Urinary bladder (tissue), 4 donors: ENCODE data around the gene NDUFS8. TPM values are rescaled to one million over a fixed set of nuclear protein-coding genes. Genes with fewer than 3 reads are reported as not detected.

Experiments used
- DNase-seq: peaks from one replicate; pipeline ENCODE4 v3.0.0-alpha.2; 2015; ENCODE audit errors: extremely low spot score
- H3K27ac ChIP-seq: one replicate; pipeline ENCODE4 v1.5.1; 2013; ENCODE audit warnings: low read depth, mild to moderate bottlenecking, moderate library complexity
- H3K36me3 ChIP-seq: one replicate; pipeline ENCODE4 v1.6.1; 2013; ENCODE audit warnings: mild to moderate bottlenecking, moderate library complexity; ENCODE audit not compliant: insufficient read depth
- H3K4me1 ChIP-seq: one replicate; pipeline ENCODE4 v1.6.1; 2013; ENCODE audit warnings: mild to moderate bottlenecking, moderate library complexity; ENCODE audit not compliant: insufficient read depth
- H3K4me3 ChIP-seq: one replicate; pipeline ENCODE4 v1.5.1; 2013; ENCODE audit warnings: low read depth, low read length
- WGBS: extraction: QIAGEN DNeasy Blood & Tissue Kit; methylation state at CpG from one replicate; pipeline ENCODE4 v1.1.7; 2013; 5-methylcytosine and 5-hydroxymethylcytosine counted together
- polyA plus RNA-seq: library from polyadenylated mRNA; stranded (reverse); fragments of 200-250 nt; gene quantifications from one replicate; pipeline ENCODE4 v1.2.3, GENCODE V29; 2013
- total RNA-seq: library from RNA; depleted of rRNA; stranded (reverse); fragments of >200 nt; gene quantifications from one replicate; pipeline ENCODE4 v1.2.3, GENCODE V29; 2014
- donor health status: healthy with polysubstance abuse.
- donor health status: healthy.

Gene NDUFS8
- total and polyA plus RNA-seq, 2 donors: 57.0 to 172 TPM

DNA sequence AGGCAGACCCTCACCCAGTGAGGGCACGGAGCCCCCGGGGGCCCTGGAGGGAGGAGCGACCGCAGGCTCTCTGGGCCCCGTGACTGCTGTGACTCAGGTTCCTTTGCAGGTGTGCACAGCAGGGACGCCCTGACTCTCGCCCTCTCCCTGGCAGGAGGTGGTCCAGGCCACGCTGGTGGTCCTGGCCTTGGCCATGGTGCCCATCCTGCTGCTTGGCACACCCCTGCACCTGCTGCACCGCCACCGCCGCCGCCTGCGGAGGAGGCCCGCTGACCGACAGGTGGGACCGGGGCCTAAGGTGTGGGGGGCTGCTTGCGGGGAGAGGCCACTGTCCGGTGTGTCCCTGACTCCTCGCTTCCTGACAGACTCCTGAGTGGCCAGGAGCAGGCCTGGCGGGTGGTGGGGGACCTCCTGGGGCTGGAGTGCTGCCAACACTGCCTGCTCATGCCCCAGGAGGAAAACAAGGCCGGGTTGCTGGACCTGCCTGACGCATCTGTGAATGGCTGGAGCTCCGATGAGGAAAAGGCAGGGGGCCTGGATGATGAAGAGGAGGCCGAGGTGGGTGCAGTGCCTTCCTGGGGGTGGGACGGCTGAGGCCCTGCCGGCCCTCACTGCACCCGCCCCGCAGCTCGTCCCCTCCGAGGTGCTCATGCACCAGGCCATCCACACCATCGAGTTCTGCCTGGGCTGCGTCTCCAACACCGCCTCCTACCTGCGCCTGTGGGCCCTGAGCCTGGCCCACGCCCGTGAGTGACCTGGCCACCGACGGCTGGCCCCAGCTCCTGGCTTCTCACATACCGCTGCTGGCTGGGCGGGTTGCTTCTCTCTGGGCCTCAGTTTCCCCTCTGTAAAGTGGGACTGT is 19.3 kb downstream of the NDUFS8 start:
- H3K36me3 ChIP-seq: peaks cover 8% of the 10 kb centered on the region
- no peak for DNase-seq
- WGBS: 91% methylated on average over 40 of the region's 40 CpGs
- no peak overlapping the region for H3K27ac ChIP-seq
- no peaks in the 10 kb centered on the region for H3K4me1 ChIP-seq
- no peak overlapping the region for H3K4me3 ChIP-seq

GRCh38 chr11:68050371-68050841 is 19.9 kb downstream of the NDUFS8 start:
- DNase-seq: no peak
- Histone ChIP-seq H3K4me1 (no peaks in the 10 kb centered on the region), H3K27ac (no peak overlapping the region), H3K36me3 (peaks cover 8% of the 10 kb centered on the region), H3K4me3 (no peak overlapping the region)
- WGBS: 92% methylated on average over 18 of the region's 18 CpGs

DNA sequence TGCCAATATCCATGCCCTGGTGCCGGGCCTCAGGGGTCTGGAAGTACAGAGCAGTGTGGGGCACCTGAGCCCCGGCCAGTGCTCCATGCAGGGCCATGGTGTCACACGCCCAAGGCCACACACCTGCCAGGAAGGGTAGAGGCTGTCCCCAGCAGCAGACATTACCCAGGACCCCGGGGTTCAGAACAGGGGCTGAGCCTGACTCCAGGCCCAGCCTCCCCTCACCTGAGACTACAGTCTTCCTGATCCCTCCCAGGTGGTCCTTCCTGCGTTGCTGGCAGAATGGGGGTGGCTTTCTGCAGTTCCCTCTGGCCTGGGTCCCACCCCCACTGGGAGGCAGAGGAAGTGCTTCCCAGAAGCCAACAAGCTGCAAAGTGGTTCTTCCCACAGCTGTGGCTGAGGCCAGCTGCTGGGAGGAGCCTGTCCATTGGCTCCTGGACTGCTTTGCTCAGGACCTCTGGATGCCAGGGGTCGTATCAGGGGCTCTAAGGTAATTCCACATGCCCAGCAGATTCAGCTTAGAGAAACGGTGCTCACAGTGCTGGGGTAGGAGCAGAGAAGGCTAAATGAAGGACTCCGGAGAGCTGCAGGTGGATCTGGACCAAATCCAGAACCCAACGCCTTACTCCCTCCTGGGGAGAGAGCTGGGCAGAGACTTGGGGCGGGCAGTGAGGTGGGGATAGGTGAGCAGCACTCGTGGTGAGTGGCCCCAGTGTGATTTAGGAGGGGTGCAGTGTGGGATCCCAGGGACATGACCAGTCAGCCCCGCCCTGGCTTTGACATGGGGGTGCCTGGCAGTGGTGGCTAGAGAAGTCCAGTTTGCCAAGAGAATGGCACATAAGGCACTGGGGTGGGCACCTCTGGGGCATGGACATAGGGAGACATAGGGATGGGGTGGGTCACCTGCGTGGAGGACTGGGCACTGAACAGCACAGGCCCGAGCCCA is 21.0 kb downstream of the NDUFS8 start:
- peaks cover 8% of the 10 kb centered on the region for H3K36me3 ChIP-seq
- WGBS: 77% methylated on average over 14 of the region's 14 CpGs

DNA sequence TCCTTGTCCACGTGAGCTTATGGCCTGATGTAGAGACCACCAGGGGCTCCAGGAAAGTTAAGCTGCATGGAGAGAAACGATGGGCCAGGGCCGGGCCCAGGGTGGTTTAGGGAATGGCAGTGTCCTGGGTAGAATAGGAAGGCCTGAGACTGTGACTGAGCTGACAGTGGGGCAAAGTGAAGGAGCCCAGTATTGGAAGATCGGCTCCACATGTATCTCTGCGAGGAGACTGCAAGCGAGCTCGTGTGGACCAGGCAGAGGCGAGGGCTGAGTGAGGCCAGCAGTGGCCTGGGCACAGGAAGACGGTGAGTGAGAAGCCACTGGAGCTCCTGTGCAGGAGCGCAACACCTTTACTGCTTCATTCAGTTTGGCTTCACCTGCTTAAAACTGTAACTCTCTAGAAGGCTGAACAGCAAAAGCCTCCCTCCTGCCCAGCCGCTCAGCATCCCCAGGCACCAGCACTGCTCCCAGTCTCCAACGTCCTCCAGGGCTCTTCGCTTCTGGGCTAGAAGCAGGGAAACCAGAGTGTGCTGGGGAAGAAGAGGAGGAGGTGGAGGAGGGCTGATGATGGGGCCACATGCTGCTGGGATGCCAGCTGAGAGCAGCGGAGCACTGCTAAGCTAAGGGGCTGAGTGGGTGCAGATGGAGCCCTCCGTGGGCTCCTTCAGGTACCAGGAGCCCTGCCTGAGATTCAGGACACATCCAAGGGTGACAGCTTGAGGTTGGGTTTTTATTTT is 21.8 kb downstream of the NDUFS8 start:
- no peak for DNase-seq
- H3K4me1 ChIP-seq: no peaks in the 10 kb centered on the region
- H3K4me3 ChIP-seq: no peak overlapping the region
- 83% methylated on average over 15 of the region's 15 CpGs for WGBS
- no peak overlapping the region for H3K27ac ChIP-seq
- H3K36me3 ChIP-seq: peaks cover 8% of the 10 kb centered on the region

More for the DNA sequence above, 21.0 kb downstream of the NDUFS8 start:
- Histone ChIP-seq H3K4me3 (no peak overlapping the region), H3K4me1 (no peaks in the 10 kb centered on the region), H3K27ac (no peak overlapping the region)
- DNase-seq: no peak

- DNase-seq: no peak
- 68% methylated on average over 9 of the region's 9 CpGs for WGBS
- Histone ChIP-seq H3K27ac (no peak overlapping the region), H3K36me3 (peaks cover 11% of the 10 kb centered on the region), H3K4me1 (no peaks in the 10 kb centered on the region), H3K4me3 (no peak overlapping the region)
Measured at GRCh38 chr11:68053117-68053516, 22.6 kb downstream of the NDUFS8 start.

- Histone ChIP-seq H3K4me3 (no peak overlapping the region), H3K36me3 (peaks cover 11% of the 10 kb centered on the region), H3K4me1 (no peaks in the 10 kb centered on the region), H3K27ac (no peak overlapping the region)
- WGBS: 88% methylated on average over 11 of the region's 11 CpGs
- DNase-seq: no peak
Measured at GRCh38 chr11:68053981-68054812, 23.7 kb downstream of the NDUFS8 start.

GRCh38 chr11:68056317-68057285 is 26.1 kb downstream of the NDUFS8 start:
- Histone ChIP-seq H3K4me3 (no peak overlapping the region), H3K27ac (no peak overlapping the region), H3K4me1 (no peaks in the 10 kb centered on the region), H3K36me3 (peaks cover 2% of the 10 kb centered on the region)
- no peak for DNase-seq
- WGBS: 92% methylated on average over 12 of the region's 12 CpGs

- H3K4me1 ChIP-seq: no peaks in the 10 kb centered on the region
- H3K4me3 ChIP-seq: no peak overlapping the region
- no peak for DNase-seq
- peaks cover 5% of the 10 kb centered on the region for H3K36me3 ChIP-seq
- 95% methylated on average over 4 of the region's 4 CpGs for WGBS
- no peak overlapping the region for H3K27ac ChIP-seq
Measured at GRCh38 chr11:68057807-68058206, 27.3 kb downstream of the NDUFS8 start.

- Histone ChIP-seq H3K36me3 (peaks cover 5% of the 10 kb centered on the region), H3K4me3 (no peak overlapping the region), H3K27ac (no peak overlapping the region), H3K4me1 (no peaks in the 10 kb centered on the region)
- DNase-seq: no peak
- WGBS: 96% methylated on average over 7 of the region's 7 CpGs
Measured at GRCh38 chr11:68061508-68061907, 31.0 kb downstream of the NDUFS8 start.

- no peak for DNase-seq
Measured at GRCh38 chr11:68064926-68065325, 34.4 kb downstream of the NDUFS8 start.

GRCh38 chr11:68065841-68066240 is 35.4 kb downstream of the NDUFS8 start:
- Histone ChIP-seq H3K4me1 (no peaks in the 10 kb centered on the region), H3K27ac (no peak overlapping the region), H3K4me3 (no peak overlapping the region), H3K36me3 (peaks cover 11% of the 10 kb centered on the region)
- WGBS: 95% methylated on average over 5 of the region's 5 CpGs
- no peak for DNase-seq

More at GRCh38 chr11:68064926-68065325, 34.4 kb downstream of the NDUFS8 start:
- Histone ChIP-seq H3K4me3 (no peak overlapping the region), H3K4me1 (no peaks in the 10 kb centered on the region), H3K36me3 (peaks cover 11% of the 10 kb centered on the region), H3K27ac (no peak overlapping the region)
- WGBS: 88% methylated on average over 2 of the region's 2 CpGs

DNA sequence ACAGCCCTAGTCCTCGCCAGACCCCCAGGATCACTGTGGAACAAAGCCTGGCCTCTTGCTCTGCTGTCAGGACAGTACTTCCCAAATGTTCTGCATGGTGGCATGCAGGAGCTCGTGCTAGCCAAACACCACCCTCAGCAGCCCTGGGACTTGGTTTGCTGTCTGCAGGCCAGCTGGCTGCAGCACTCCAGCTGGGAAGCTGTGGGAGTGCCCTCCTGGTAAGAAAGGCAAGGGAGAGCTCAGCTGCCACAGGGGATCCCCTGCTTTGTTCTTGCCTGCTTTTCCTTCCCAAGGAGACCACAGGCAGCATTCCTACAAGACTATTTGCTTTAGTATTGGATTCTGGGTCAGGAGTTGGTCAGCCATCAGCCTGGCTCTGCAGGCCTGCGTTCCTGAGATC is 36.3 kb downstream of the NDUFS8 start:
- no peak overlapping the region for H3K27ac ChIP-seq

More for the DNA sequence above, 36.3 kb downstream of the NDUFS8 start:
- WGBS: 92% methylated on average over 3 of the region's 3 CpGs
- Histone ChIP-seq H3K4me1 (no peaks in the 10 kb centered on the region), H3K4me3 (no peak overlapping the region), H3K36me3 (peaks cover 11% of the 10 kb centered on the region)
- DNase-seq: no peak
